ENCODE data around the gene SNRPA.

GRCh38 chr19:40741527-40742390 lies 9.2 kb upstream of the SNRPA start:
- TF ChIP-seq CTCF (IDR thresholded peaks at IDR 0.05; ENCODE audit: poor library complexity), result no peak
- no peak for TF ChIP-seq EZH2 (IDR thresholded peaks at IDR 0.05; ENCODE audit: borderline replicate concordance)
